AG09319 (cell line): ENCODE data around the gene HOXA3.

ENCODE experiments used
- DNase-seq: peaks from one replicate; pipeline ENCODE4 v3.0.0-alpha.2; 2010; ENCODE audit warnings: low read depth; ENCODE audit errors: extremely low read depth
- CTCF ChIP-seq: IDR thresholded peaks from 2 replicates; pipeline ENCODE4 v1.5.1; 2011; ENCODE audit warnings: low read depth, mild to moderate bottlenecking, inconsistent platforms, low read length, moderate library complexity

Gene HOXA3

GRCh38 chr7:27153526-27153925, 1.1 kb upstream of the HOXA3 start:
- no peak for DNase-seq
- TF ChIP-seq CTCF, result no peak

- DNase-seq, result no peak
Measured at GRCh38 chr7:27152816-27153442, 546 bp upstream of the HOXA3 start.

GRCh38 chr7:27151341-27151930, 947 bp downstream of the HOXA3 start:
- DNase-seq, result no peak
- TF ChIP-seq CTCF, result no peak

More at GRCh38 chr7:27152816-27153442, 546 bp upstream of the HOXA3 start:
- no peak for TF ChIP-seq CTCF

GRCh38 chr7:27150568-27151340, 1.6 kb downstream of the HOXA3 start:
- DNase-seq, result no peak

GRCh38 chr7:27149842-27150567, 2.4 kb downstream of the HOXA3 start:
- TF ChIP-seq CTCF, result no peak
- no peak for DNase-seq

More at GRCh38 chr7:27150568-27151340, 1.6 kb downstream of the HOXA3 start:
- peak; percentile 62 for TF ChIP-seq CTCF

GRCh38 chr7:27148756-27149641, 3.4 kb downstream of the HOXA3 start:
- no peak for DNase-seq

More at GRCh38 chr7:27148756-27149641, 3.4 kb downstream of the HOXA3 start:
- no peak for TF ChIP-seq CTCF
